Thoracic aorta (tissue), 2 donors: ENCODE measurements around the gene APOL4. TPM values are rescaled to one million over a fixed set of nuclear protein-coding genes. Genes with fewer than 3 reads are reported as not detected.
"Not testable (repeated sequence)": the region's sequence is repeated elsewhere in the genome, so short reads cannot be mapped to it uniquely, and the experiment has no call there.

Experiments used
- ATAC-seq: fragments of 150-250 bp; one replicate; pipeline ENCODE4 v1.8.0; 2017; ENCODE audit warnings: low read depth; ENCODE audit not compliant: insufficient number of reproducible peaks, low FRiP score
- DNase-seq: peaks from one replicate; pipeline ENCODE4 v3.0.0-alpha.2; 2020; ENCODE audit warnings: low spot score
- H3K27ac ChIP-seq, 2 donors: fragments of 200-600 bp; sonication (generic); 1 replicate in 1 of 2; 2 replicates in 1 of 2; pipeline ENCODE4 v1.5.1; 2016; ENCODE audit warnings: mild to moderate bottlenecking in 2 of 2, moderate library complexity in 2 of 2
- H3K27me3 ChIP-seq: fragments of 200-600 bp; sonication (generic); replicated peaks from 2 replicates; pipeline ENCODE4 v1.6.0; 2016; ENCODE audit warnings: mild to moderate bottlenecking; ENCODE audit not compliant: insufficient read depth
- H3K36me3 ChIP-seq: fragments of 200-600 bp; sonication (generic); one replicate; pipeline ENCODE4 v1.5.1; 2016
- H3K4me1 ChIP-seq, 2 donors: fragments of 200-600 bp; sonication (generic); 1 replicate in 1 of 2; 2 replicates in 1 of 2; pipeline versions ENCODE4 v1.5.1 to v1.6.0; 2016; ENCODE audit warnings: low read depth in 2 of 2, mild to moderate bottlenecking in 1 of 2; ENCODE audit not compliant: control insufficient read depth in 1 of 2
- H3K4me3 ChIP-seq: fragments of 200-600 bp; sonication (generic); 2 replicates; pipeline ENCODE4 v1.5.1; 2016; ENCODE audit warnings: mild to moderate bottlenecking
- H3K9me3 ChIP-seq: fragments of 200-600 bp; sonication (generic); 2 replicates; pipeline ENCODE4 v1.5.1; 2016
- total RNA-seq, 2 donors: library from RNA; depleted of rRNA; stranded (reverse); fragments of >200 nt; gene quantifications; one replicate each; pipeline versions ENCODE4 v1.1.0 to v1.2.3, GENCODE V29; 2016
- TF ChIP-seq, protein P1 (sequence below): fragments of 200-600 bp; sonication (generic); IDR thresholded peaks from one replicate; pipeline ENCODE4 v1.5.1; 2019; ENCODE audit warnings: antibody characterized with exemption

Gene APOL4
- total RNA-seq, 2 donors from 2014 or later = 1.4 to 30.3 TPM

DNA sequence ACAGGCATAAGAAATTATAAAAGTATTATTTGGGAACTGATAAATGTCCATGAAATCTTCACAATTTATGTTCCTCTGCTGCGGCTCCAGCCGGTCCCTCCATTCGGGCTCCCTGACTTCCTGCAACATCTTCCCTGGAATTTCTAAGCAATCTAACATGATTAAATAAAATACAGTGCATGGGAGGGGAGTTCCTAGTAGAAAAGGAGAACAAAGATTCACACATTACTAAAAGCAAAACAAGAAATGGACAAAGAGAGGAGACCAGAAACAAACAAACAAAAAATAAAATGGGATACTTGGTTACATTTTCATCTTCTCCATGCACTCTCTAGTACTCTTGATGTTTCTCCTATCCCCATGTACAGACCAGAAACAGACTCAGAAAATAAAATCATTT is 8.6 kb upstream of the APOL4 start:
- DNase-seq = no peak
- Histone ChIP-seq H3K4me3 (no peak overlapping the region), H3K27ac (no peak overlapping the region), H3K4me1 (peaks cover 0 to 7% of the 10 kb centered on the region in 2 donors), H3K36me3 (no peaks in the 10 kb centered on the region), H3K27me3 (no peaks in the 10 kb centered on the region), H3K9me3 (no peaks in the 10 kb centered on the region)
- TF ChIP-seq, protein P1, sequence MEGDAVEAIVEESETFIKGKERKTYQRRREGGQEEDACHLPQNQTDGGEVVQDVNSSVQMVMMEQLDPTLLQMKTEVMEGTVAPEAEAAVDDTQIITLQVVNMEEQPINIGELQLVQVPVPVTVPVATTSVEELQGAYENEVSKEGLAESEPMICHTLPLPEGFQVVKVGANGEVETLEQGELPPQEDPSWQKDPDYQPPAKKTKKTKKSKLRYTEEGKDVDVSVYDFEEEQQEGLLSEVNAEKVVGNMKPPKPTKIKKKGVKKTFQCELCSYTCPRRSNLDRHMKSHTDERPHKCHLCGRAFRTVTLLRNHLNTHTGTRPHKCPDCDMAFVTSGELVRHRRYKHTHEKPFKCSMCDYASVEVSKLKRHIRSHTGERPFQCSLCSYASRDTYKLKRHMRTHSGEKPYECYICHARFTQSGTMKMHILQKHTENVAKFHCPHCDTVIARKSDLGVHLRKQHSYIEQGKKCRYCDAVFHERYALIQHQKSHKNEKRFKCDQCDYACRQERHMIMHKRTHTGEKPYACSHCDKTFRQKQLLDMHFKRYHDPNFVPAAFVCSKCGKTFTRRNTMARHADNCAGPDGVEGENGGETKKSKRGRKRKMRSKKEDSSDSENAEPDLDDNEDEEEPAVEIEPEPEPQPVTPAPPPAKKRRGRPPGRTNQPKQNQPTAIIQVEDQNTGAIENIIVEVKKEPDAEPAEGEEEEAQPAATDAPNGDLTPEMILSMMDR = no peak
- ATAC-seq = no peak

DNA sequence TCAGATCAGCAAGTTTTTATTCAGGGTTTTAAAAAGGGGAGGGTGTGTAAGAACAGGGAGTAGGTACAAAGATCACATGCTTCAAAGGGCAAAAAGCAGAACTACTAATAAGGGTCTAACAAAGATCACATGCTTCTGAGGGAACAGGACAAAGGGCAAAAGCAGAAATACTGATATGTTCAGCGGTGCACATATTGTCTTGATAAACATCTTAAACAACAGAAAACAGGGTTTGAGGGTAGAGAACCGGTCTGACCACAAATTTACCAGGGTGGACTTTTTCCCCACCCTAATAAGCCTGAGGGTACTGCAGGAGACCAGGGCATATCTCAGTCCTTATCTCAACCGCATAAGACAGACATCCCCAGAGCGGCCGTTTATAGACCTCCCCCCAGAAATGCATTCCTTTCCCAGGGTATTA is 7.9 kb upstream of the APOL4 start:
- H3K27ac ChIP-seq, H3K36me3 ChIP-seq, H3K27me3 ChIP-seq, ATAC-seq, DNase-seq, H3K9me3 ChIP-seq, H3K4me3 ChIP-seq, H3K4me1 ChIP-seq: not testable (repeated sequence)

DNA sequence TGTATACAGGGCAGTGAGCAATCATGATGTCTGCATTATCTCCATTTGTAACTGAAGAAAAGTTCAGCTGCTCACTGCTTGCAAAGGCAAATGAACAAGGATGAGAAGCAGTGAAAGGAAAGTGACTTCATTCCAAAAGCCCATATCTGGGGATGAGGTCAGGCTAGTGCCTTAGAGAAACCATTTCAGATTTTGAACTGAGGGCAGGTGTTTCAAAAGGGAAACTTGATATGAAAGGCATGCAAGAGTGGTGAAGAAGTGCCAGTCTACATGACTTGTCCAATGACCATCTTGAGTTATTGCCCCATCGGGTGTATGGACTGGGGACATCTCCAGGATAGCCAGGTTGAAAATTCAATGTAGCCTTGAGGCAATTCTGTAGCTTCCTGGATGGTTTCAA is 7.3 kb upstream of the APOL4 start:
- Histone ChIP-seq H3K4me1 (peaks cover 0 to 7% of the 10 kb centered on the region in 2 donors), H3K27me3 (no peaks in the 10 kb centered on the region), H3K36me3 (no peaks in the 10 kb centered on the region), H3K4me3 (no peak overlapping the region), H3K27ac (no peak overlapping the region), H3K9me3 (no peaks in the 10 kb centered on the region)
- no peak for ATAC-seq
- DNase-seq = no peak
- TF ChIP-seq, protein P1 = no peak

DNA sequence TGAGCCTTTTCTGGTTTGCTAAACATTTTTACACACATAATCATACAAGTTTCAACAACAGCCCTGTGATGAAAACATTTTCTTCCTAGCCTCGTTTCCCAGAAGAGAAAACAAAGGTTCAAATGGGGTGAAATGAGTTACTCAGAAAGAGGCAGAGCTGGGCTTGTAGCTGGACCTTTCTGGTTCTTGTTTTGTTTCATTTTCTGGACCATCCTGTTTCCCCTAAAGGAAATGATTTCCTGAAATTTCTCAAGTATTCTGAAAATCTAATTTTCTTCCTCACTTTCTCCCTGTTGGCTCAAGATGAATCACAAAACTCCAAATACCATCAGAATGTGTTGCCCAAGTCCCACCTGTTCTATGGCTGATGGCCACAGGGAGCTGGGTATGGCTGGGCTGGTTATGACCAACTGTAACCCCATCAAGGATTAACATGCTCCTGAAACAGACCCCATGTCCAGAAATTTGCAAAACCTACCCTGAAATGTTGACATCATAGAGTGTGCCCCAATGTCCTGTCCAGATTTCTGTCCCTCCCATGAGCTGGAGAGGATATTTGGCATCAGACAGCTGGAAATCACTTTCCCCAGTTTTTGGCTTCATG is 6.7 kb upstream of the APOL4 start:
- no peak overlapping the region for H3K4me3 ChIP-seq
- no peak overlapping the region for H3K27ac ChIP-seq
- H3K9me3 ChIP-seq = no peaks in the 10 kb centered on the region
- TF ChIP-seq, protein P1 = no peak
- peaks cover 0 to 7% of the 10 kb centered on the region in 2 donors for H3K4me1 ChIP-seq
- DNase-seq (no peak), ATAC-seq (no peak)
- H3K36me3 ChIP-seq = no peaks in the 10 kb centered on the region
- no peaks in the 10 kb centered on the region for H3K27me3 ChIP-seq

DNA sequence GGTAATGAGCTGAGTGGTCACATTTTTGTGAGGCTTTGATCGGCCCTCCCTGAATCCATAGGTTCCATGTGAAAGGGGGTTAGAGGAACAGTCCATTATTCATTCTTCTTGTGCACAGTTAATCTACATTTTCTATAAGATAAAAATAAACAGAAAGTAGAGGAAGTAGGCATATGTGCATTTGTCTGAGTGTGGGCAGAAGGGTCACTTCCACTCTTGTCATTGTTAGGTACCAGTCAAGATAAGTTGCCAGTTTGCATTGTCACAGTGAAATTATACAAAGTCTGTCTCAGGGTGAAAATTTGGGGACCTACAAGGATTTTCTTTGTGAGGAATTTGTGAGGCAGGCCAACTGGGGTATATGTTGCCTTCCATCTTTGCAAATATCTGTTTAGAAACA is 4.6 kb upstream of the APOL4 start:
- Histone ChIP-seq H3K27ac (no peak overlapping the region), H3K4me1 (peaks cover 0 to 14% of the 10 kb centered on the region in 2 donors), H3K9me3 (no peaks in the 10 kb centered on the region), H3K4me3 (no peak overlapping the region), H3K36me3 (no peaks in the 10 kb centered on the region), H3K27me3 (no peaks in the 10 kb centered on the region)
- DNase-seq = no peak
- no peak for ATAC-seq
- TF ChIP-seq, protein P1 = no peak

DNA sequence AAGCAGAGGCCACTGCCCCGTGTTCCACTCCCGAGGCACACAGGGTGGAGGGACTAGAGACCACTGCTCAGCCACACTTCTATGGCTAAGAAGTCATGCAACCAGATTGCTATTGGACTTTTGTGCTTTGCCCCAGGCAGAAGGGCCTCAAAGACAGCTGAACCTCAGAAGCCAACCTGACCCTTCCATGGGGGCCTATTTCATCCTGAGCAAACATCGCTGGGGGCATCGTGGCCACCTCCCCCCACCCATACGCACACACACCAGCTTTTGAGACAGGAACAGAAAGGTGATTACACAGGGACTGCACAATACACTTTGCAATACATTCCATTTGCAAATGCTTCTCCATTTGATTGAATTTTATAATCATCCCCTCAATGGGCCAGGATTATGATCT is 4.0 kb upstream of the APOL4 start:
- DNase-seq, H3K4me3 ChIP-seq, H3K4me1 ChIP-seq, ATAC-seq, H3K27me3 ChIP-seq, H3K27ac ChIP-seq, H3K9me3 ChIP-seq, H3K36me3 ChIP-seq: not testable (repeated sequence)
